Lung (tissue), 12 donors: Measurements from ENCODE around the gene TRABD2B. TPM values are rescaled to one million over a fixed set of nuclear protein-coding genes. Genes with fewer than 3 reads are reported as not detected.

Source experiments
- ATAC-seq: fragments of 200-7000 bp; cut with Tn5 transposase; one replicate; pipeline ENCODE4 v1.9.1; 2020; ENCODE audit warnings: moderate number of reproducible peaks; ENCODE audit not compliant: insufficient read depth, low FRiP score
- DNase-seq, 3 donors: peaks; one replicate each; pipeline ENCODE4 v3.0.0-alpha.2; 2013 to 2017
- H3K27ac ChIP-seq, 2 donors: one replicate each; pipeline ENCODE4 v1.5.1; 2013; ENCODE audit warnings: mild to moderate bottlenecking in 2 of 2, moderate library complexity in 2 of 2, control low read depth in 1 of 2, inconsistent platforms in 1 of 2, low read depth in 1 of 2, low read length in 1 of 2
- H3K27me3 ChIP-seq, 3 donors: one replicate each; pipeline ENCODE4 v1.5.1; 2013; ENCODE audit warnings: low read length in 2 of 3; ENCODE audit not compliant: control insufficient read depth in 3 of 3, insufficient read depth in 3 of 3
- H3K36me3 ChIP-seq, 4 donors: one replicate each; pipeline ENCODE4 v1.5.1; 2013; ENCODE audit warnings: low read length in 4 of 4, mild to moderate bottlenecking in 1 of 4, moderate library complexity in 1 of 4; ENCODE audit not compliant: control insufficient read depth in 4 of 4, insufficient read depth in 4 of 4
- H3K4me1 ChIP-seq, 5 donors: one replicate each; pipeline ENCODE4 v1.5.1; 2013; ENCODE audit warnings: low read length in 5 of 5, mild to moderate bottlenecking in 2 of 5, moderate library complexity in 1 of 5; ENCODE audit not compliant: control insufficient read depth in 5 of 5, insufficient read depth in 5 of 5
- H3K4me3 ChIP-seq: one replicate; pipeline ENCODE4 v1.5.1; 2013; ENCODE audit warnings: mild to moderate bottlenecking, control low read depth, moderate library complexity
- H3K9ac ChIP-seq, 2 donors: one replicate each; pipeline ENCODE4 v1.5.1; 2013; ENCODE audit warnings: low read length in 2 of 2, control low read depth in 1 of 2; ENCODE audit not compliant: insufficient read depth in 1 of 2
- H3K9me3 ChIP-seq, 4 donors: one replicate each; pipeline ENCODE4 v1.5.1; 2013; ENCODE audit warnings: low read length in 3 of 4, mild to moderate bottlenecking in 1 of 4, moderate library complexity in 1 of 4; ENCODE audit not compliant: control insufficient read depth in 4 of 4, insufficient read depth in 3 of 4
- WGBS, 2 donors: extraction: QIAGEN DNeasy Blood & Tissue Kit; methylation state at CpG; one replicate each; pipeline ENCODE4 v1.1.7; 2013; 5-methylcytosine and 5-hydroxymethylcytosine counted together
- polyA plus RNA-seq, 2 donors: library from polyadenylated mRNA; stranded (reverse); fragments of 200-250 nt; gene quantifications; one replicate each; pipeline ENCODE4 v1.2.1, GENCODE V29; 2013
- total RNA-seq, 2 donors: library from RNA; depleted of rRNA in 1 of 2; stranded (reverse); fragments of >200 nt in 1 of 2; gene quantifications; one replicate each; pipeline ENCODE4 v1.2.1, GENCODE V29; 2014 to 2021
- TF ChIP-seq, protein P1 (sequence below): IDR thresholded peaks from 2 replicates; pipeline ENCODE4 v1.5.1; 2012; ENCODE audit warnings: mild to moderate bottlenecking; ENCODE audit errors: control extremely low read depth, extremely low read depth
- donor health status: control.
- donor health status: control.
- donor health status: Bipolar disorder and iron deficiency.
- donor health status: healthy.
- donor health status: DM: yes; HTN: yes; CAD: no.

Gene TRABD2B
- total and polyA plus RNA-seq, 4 donors, result 0.37 to 1.9 (median 0.64) TPM

DNA sequence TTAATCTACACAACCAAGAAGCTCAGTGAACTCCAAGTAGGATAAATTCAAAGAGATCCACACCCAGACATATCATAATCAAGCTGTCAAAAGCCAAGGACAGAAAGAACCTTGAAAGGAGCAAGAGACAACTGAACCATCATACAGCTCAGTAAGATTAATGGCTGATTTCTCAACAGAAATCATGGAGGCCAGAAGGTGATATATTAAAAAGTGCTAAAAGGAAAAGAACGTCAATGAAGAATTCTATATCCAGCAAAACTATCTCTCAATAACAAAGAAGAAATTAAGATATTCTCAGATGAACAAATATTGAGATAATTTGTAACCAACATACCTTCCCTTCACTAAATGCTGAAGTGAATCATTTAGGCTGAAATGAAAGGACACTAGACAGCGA is 161.8 kb downstream of the TRABD2B start:
- DNase-seq (no peak), ATAC-seq (no peak)
- peaks cover 0 to 1% (median 0%) of the 10 kb centered on the region in 4 donors for H3K9me3 ChIP-seq
- H3K4me3 ChIP-seq, result no peak overlapping the region
- no peak overlapping the region for H3K9ac ChIP-seq
- peaks cover 0 to 12% (median 0%) of the 10 kb centered on the region in 5 donors for H3K4me1 ChIP-seq
- H3K27ac ChIP-seq, result no peak overlapping the region
- H3K27me3 ChIP-seq, result no peaks in the 10 kb centered on the region
- TF ChIP-seq, protein P1, sequence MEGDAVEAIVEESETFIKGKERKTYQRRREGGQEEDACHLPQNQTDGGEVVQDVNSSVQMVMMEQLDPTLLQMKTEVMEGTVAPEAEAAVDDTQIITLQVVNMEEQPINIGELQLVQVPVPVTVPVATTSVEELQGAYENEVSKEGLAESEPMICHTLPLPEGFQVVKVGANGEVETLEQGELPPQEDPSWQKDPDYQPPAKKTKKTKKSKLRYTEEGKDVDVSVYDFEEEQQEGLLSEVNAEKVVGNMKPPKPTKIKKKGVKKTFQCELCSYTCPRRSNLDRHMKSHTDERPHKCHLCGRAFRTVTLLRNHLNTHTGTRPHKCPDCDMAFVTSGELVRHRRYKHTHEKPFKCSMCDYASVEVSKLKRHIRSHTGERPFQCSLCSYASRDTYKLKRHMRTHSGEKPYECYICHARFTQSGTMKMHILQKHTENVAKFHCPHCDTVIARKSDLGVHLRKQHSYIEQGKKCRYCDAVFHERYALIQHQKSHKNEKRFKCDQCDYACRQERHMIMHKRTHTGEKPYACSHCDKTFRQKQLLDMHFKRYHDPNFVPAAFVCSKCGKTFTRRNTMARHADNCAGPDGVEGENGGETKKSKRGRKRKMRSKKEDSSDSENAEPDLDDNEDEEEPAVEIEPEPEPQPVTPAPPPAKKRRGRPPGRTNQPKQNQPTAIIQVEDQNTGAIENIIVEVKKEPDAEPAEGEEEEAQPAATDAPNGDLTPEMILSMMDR, result no peak
- WGBS, 2 donors, result 72 to 89% methylated on average over 2 of the region's 2 CpGs
- H3K36me3 ChIP-seq, result no peaks in the 10 kb centered on the region

DNA sequence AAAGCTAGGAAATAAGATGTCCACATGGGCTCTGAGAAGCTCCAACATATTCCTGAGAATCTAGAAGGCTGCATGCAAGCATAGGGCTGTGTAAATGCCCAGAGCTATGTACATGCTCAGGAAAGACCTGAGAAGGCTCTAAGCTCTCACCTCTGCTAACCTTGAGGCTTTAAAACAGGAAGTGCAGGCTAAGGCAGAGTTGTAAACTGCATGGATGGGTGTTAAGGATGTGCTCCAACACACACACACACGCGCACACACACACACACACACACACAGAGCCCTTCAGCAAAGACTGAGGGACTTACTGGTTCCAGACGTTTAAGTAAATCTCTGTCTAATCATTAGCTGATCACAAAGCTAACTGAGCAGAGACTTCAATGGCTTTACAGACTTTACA is 162.9 kb downstream of the TRABD2B start:
- TF ChIP-seq, protein P1, result no peak
- Histone ChIP-seq H3K27me3 (no peaks in the 10 kb centered on the region), H3K27ac (no peak overlapping the region), H3K9me3 (peaks cover 0 to 1% (median 0%) of the 10 kb centered on the region in 4 donors), H3K4me3 (no peak overlapping the region), H3K4me1 (peaks cover 0 to 15% (median 0%) of the 10 kb centered on the region in 5 donors), H3K36me3 (no peaks in the 10 kb centered on the region), H3K9ac (no peak overlapping the region)
- 54 to 61% methylated on average over 3 of the region's 3 CpGs for WGBS, 2 donors
- ATAC-seq, result no peak
- DNase-seq, result no peak

DNA sequence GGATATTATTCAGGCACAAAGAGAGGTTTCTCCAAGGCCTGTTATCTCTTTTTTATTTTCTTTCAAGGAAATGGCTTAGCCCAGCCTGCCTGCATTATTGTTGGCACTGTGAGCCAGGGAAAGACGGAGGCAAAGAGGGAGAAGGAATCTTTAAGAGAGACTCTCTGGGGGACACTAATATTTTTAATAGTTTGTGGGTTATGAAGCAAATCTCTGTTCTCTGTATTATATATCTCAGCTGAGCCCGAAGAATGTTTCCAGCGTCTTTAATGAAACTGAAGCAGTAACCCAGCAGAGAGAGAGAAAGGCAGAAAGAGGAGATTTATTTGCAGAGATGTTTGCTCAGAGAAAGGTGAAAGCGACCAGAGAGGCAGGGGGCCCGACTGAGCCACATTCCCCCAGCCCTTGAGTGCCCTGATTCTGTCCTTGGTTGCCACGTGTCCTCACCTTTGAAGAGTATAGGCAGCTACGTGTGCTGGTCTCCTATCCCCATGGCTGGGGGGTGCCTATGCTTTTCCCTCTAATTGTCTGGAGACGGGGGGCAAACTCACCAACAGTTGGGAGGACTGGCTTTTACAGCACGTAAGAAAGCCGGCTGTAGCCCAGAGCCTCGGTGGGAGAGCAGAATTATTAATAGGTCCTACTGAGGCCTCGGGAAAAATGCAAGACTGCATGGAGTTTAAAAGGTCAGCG is 166.4 kb downstream of the TRABD2B start:
- TF ChIP-seq, protein P1, result no peak
- ATAC-seq (no peak), DNase-seq (peak in 1 of 3 donors; percentile 34)
- Histone ChIP-seq H3K9ac (no peak overlapping the region), H3K27ac (no peak overlapping the region), H3K9me3 (peaks cover 0 to 1% (median 0%) of the 10 kb centered on the region in 4 donors), H3K4me1 (peaks cover 0 to 25% (median 5%) of the 10 kb centered on the region in 5 donors), H3K4me3 (no peak overlapping the region), H3K27me3 (no peaks in the 10 kb centered on the region), H3K36me3 (no peaks in the 10 kb centered on the region)
- 81 to 85% methylated on average over 13 of the region's 13 CpGs for WGBS, 2 donors
